HG03064 (cell line): ENCODE measurements around the gene PPT1.
A peak's percentile ranks its signal among the peaks of the same experiment; 100 is the strongest.
"Not testable (repeated sequence)": the region's sequence is repeated elsewhere in the genome, so short reads cannot be mapped to it uniquely, and the experiment has no call there.

Experiments
- ATAC-seq: cut with Tn5 transposase; IDR thresholded peaks from one replicate; pipeline ENCODE4 v1.9.1; 2021; ENCODE audit warnings: low read depth; ENCODE audit not compliant: unreplicated experiment

Gene PPT1

GRCh38 chr1:40092706-40093639, 4.1 kb downstream of the PPT1 start:
- no peak for ATAC-seq

- no peak for ATAC-seq
Measured at GRCh38 chr1:40092241-40092640, 4.8 kb downstream of the PPT1 start.

GRCh38 chr1:40090652-40091355, 6.2 kb downstream of the PPT1 start:
- ATAC-seq = no peak

GRCh38 chr1:40084750-40085149, 12.3 kb downstream of the PPT1 start:
- not testable (repeated sequence) for ATAC-seq

- no peak for ATAC-seq
Measured at GRCh38 chr1:40081871-40082270, 15.2 kb downstream of the PPT1 start.

GRCh38 chr1:40079774-40080400, 17.2 kb downstream of the PPT1 start:
- no peak for ATAC-seq

GRCh38 chr1:40078512-40079333, 18.3 kb downstream of the PPT1 start:
- no peak for ATAC-seq

GRCh38 chr1:40076895-40077312, 20.1 kb downstream of the PPT1 start:
- ATAC-seq = no peak

GRCh38 chr1:40075266-40075665, 21.8 kb downstream of the PPT1 start:
- no peak for ATAC-seq

GRCh38 chr1:40073062-40073461, 24.0 kb downstream of the PPT1 start:
- no peak for ATAC-seq

GRCh38 chr1:40072142-40072541, 24.9 kb downstream of the PPT1 start:
- ATAC-seq = no peak

GRCh38 chr1:40067851-40068250, 29.2 kb downstream of the PPT1 start:
- no peak for ATAC-seq

- ATAC-seq = no peak
Measured at GRCh38 chr1:40067023-40067422, 30.0 kb downstream of the PPT1 start.

- peak; percentile 88 for ATAC-seq
Measured at GRCh38 chr1:40064797-40065499, 32.1 kb downstream of the PPT1 start.

GRCh38 chr1:40059960-40060750, 36.9 kb downstream of the PPT1 start:
- ATAC-seq = no peak

- no peak for ATAC-seq
Measured at GRCh38 chr1:40059338-40059959, 37.6 kb downstream of the PPT1 start.

GRCh38 chr1:40058453-40059337, 38.4 kb downstream of the PPT1 start:
- no peak for ATAC-seq

- no peak for ATAC-seq
Measured at GRCh38 chr1:40058097-40058452, 39.0 kb downstream of the PPT1 start.
